ENCODE data around the gene NCAPG. TPM values are rescaled to one million over a fixed set of nuclear protein-coding genes. Genes with fewer than 3 reads are reported as not detected.
"Not testable (repeated sequence)": the region's sequence is repeated elsewhere in the genome, so short reads cannot be mapped to it uniquely, and the experiment has no call there.

Gene NCAPG
- polyA plus RNA-seq, 3 donors = not detected

- Histone ChIP-seq H4K20me1 (ENCODE audit: insufficient read depth, low read length) (no peaks in the 10 kb centered on the region), H3K27me3 (ENCODE audit: control insufficient read depth in 2 of 2, insufficient read depth in 2 of 2, low read length in 2 of 2) (no peaks in the 10 kb centered on the region), H3K79me2 (ENCODE audit: insufficient read depth, low read length) (no peaks in the 10 kb centered on the region), H3K36me3 (replicated peaks in 1 of 2; ENCODE audit: control insufficient read depth in 1 of 2, insufficient read depth in 2 of 2, low read length in 2 of 2) (peaks cover 0 to 3% of the 10 kb centered on the region in 2 donors), H3K4me1 (ENCODE audit: control insufficient read depth in 1 of 2, insufficient read depth in 2 of 2, low read length in 2 of 2) (no peaks in the 10 kb centered on the region), H3K4me2 (replicated peaks; ENCODE audit: extremely low read depth, low read length, poor library complexity, severe bottlenecking) (no peak overlapping the region), H3K27ac (ENCODE audit: low read depth in 1 of 2, low read length in 2 of 2) (no peak overlapping the region), H3K9ac (ENCODE audit: insufficient read depth, low read length, poor library complexity, severe bottlenecking) (no peak overlapping the region), H3K9me3 (replicated peaks in 1 of 2; ENCODE audit: control insufficient read depth in 1 of 2, insufficient read depth in 1 of 2, low read length in 2 of 2) (peaks cover 12 to 24% of the 10 kb centered on the region in 2 donors), H3K4me3 (replicated peaks in 1 of 3; ENCODE audit: low read depth in 2 of 3, low read length in 3 of 3) (no peak overlapping the region), H2AFZ (ENCODE audit: insufficient read depth, low read depth, low read length, poor library complexity, severe bottlenecking) (no peak overlapping the region)
- H3K4me1 Mint-ChIP-seq = no peaks in the 10 kb centered on the region
- H3K4me3 Mint-ChIP-seq = no peak overlapping the region
- no peaks in the 10 kb centered on the region for H3K27me3 Mint-ChIP-seq (ENCODE audit: low read depth in 3 of 3)
- DNase-seq = no peak
- no peak overlapping the region for H3K27ac Mint-ChIP-seq
- H3K36me3 Mint-ChIP-seq = peaks cover 24 to 34% of the 10 kb centered on the region in 2 donors
- 98% methylated on average over 4 of the region's 5 CpGs for WGBS (ENCODE audit: insufficient coverage)
- intact Hi-C loops (cut with micrococcal nuclease) = no loop called here
- TF ChIP-seq, protein P1, sequence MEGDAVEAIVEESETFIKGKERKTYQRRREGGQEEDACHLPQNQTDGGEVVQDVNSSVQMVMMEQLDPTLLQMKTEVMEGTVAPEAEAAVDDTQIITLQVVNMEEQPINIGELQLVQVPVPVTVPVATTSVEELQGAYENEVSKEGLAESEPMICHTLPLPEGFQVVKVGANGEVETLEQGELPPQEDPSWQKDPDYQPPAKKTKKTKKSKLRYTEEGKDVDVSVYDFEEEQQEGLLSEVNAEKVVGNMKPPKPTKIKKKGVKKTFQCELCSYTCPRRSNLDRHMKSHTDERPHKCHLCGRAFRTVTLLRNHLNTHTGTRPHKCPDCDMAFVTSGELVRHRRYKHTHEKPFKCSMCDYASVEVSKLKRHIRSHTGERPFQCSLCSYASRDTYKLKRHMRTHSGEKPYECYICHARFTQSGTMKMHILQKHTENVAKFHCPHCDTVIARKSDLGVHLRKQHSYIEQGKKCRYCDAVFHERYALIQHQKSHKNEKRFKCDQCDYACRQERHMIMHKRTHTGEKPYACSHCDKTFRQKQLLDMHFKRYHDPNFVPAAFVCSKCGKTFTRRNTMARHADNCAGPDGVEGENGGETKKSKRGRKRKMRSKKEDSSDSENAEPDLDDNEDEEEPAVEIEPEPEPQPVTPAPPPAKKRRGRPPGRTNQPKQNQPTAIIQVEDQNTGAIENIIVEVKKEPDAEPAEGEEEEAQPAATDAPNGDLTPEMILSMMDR (IDR thresholded peaks at IDR 0.05) = no peak
- H3K9me3 Mint-ChIP-seq = peaks cover 11 to 28% (median 22%) of the 10 kb centered on the region in 7 donors
These were observed 49.1 kb downstream of the NCAPG start for GRCh38 chr4:17859793-17860406.

- H3K27ac Mint-ChIP-seq, H3K4me3 Mint-ChIP-seq: not testable (repeated sequence)
These were observed 51.1 kb downstream of the NCAPG start for GRCh38 chr4:17861906-17862305.

More at GRCh38 chr4:17861906-17862305, 51.1 kb downstream of the NCAPG start:
- H3K9me3 ChIP-seq (replicated peaks in 1 of 2; ENCODE audit: control insufficient read depth in 1 of 2, insufficient read depth in 1 of 2, low read length in 2 of 2) = peaks cover 12 to 24% of the 10 kb centered on the region in 2 donors
- H4K20me1 ChIP-seq (ENCODE audit: insufficient read depth, low read length); H3K9ac ChIP-seq (ENCODE audit: insufficient read depth, low read length, poor library complexity, severe bottlenecking); H3K4me1 Mint-ChIP-seq; H3K27ac ChIP-seq (ENCODE audit: low read depth in 1 of 2, low read length in 2 of 2); H3K4me1 ChIP-seq (ENCODE audit: control insufficient read depth in 1 of 2, insufficient read depth in 2 of 2, low read length in 2 of 2); H3K79me2 ChIP-seq (ENCODE audit: insufficient read depth, low read length); H2AFZ ChIP-seq (ENCODE audit: insufficient read depth, low read depth, low read length, poor library complexity, severe bottlenecking); H3K4me2 ChIP-seq (replicated peaks; ENCODE audit: extremely low read depth, low read length, poor library complexity, severe bottlenecking); intact Hi-C loops (cut with micrococcal nuclease); H3K27me3 ChIP-seq (ENCODE audit: control insufficient read depth in 2 of 2, insufficient read depth in 2 of 2, low read length in 2 of 2); DNase-seq; H3K4me3 ChIP-seq (replicated peaks in 1 of 3; ENCODE audit: low read depth in 2 of 3, low read length in 3 of 3); H3K27me3 Mint-ChIP-seq (ENCODE audit: low read depth in 3 of 3); H3K36me3 ChIP-seq (replicated peaks in 1 of 2; ENCODE audit: control insufficient read depth in 1 of 2, insufficient read depth in 2 of 2, low read length in 2 of 2): not testable (repeated sequence)
- Mint-ChIP-seq H3K9me3 (peaks cover 11 to 27% (median 22%) of the 10 kb centered on the region in 7 donors), H3K36me3 (peaks cover 24 to 39% of the 10 kb centered on the region in 2 donors)
